ENCODE measurements around the gene OR5B12.
A peak's percentile ranks its signal among the peaks of the same experiment; 100 is the strongest.
"Not testable (repeated sequence)": the region's sequence is repeated elsewhere in the genome, so short reads cannot be mapped to it uniquely, and the experiment has no call there.

OR5B12 gene

DNA sequence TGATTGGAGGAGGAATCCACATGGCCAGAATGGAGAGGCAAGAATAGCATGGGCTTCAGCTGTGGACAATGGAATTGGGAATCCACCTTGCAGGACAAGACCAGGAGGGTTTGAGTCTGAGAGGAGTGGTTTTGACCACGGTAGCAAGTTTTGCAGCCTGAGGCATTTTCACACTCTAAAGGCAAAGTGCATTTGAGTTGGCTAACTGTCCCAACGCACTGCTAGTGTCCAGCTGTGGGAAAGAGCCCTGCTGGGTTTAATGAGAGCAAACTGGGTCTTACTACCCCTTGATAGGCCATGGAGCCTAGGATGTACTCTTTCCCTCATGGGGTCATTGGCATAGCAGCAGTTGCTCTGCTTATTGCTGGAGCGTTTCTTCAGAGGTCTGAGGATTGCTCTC lies 14.0 kb downstream of the OR5B12 start, which contains the start of gene OR5B2:
OR5B2 (minus strand) TSS at position 101 of the 400 bp plus-strand sequence. CDS start 4,860 bp downstream, outside the sequence.
- no peak within 1 kb of the TSS for H3K27ac ChIP-seq
- TF ChIP-seq, protein P1, sequence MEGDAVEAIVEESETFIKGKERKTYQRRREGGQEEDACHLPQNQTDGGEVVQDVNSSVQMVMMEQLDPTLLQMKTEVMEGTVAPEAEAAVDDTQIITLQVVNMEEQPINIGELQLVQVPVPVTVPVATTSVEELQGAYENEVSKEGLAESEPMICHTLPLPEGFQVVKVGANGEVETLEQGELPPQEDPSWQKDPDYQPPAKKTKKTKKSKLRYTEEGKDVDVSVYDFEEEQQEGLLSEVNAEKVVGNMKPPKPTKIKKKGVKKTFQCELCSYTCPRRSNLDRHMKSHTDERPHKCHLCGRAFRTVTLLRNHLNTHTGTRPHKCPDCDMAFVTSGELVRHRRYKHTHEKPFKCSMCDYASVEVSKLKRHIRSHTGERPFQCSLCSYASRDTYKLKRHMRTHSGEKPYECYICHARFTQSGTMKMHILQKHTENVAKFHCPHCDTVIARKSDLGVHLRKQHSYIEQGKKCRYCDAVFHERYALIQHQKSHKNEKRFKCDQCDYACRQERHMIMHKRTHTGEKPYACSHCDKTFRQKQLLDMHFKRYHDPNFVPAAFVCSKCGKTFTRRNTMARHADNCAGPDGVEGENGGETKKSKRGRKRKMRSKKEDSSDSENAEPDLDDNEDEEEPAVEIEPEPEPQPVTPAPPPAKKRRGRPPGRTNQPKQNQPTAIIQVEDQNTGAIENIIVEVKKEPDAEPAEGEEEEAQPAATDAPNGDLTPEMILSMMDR (conservative IDR thresholded peaks at IDR 0.05): no peak

DNA sequence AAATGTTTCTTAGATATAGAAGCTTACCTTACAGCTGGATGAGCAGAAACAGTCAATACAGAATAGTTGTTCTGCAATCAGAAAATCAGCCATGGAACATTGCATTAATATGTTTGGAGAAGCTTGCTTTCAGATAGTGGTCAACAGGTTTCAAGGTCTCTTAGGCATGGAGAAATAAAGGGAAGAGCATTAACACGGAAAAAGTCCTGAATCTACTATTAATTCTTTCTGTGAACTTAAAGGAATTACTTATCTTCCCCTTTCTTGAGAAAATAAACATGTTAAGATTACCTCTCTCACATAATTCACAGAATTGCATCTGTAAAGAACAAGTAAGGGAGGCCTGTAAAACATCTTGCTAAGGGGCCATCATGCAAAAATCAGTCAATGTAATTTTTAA lies 35.3 kb downstream of the OR5B12 start, which contains the start of gene OR5B3:
OR5B3 (minus strand) TSS at position 101 of the 400 bp plus-strand sequence. CDS start 3,465 bp downstream, outside the sequence.
- TF ChIP-seq, protein P1 (conservative IDR thresholded peaks at IDR 0.05): no peak
- no peak within 1 kb of the TSS for H3K27ac ChIP-seq

DNA sequence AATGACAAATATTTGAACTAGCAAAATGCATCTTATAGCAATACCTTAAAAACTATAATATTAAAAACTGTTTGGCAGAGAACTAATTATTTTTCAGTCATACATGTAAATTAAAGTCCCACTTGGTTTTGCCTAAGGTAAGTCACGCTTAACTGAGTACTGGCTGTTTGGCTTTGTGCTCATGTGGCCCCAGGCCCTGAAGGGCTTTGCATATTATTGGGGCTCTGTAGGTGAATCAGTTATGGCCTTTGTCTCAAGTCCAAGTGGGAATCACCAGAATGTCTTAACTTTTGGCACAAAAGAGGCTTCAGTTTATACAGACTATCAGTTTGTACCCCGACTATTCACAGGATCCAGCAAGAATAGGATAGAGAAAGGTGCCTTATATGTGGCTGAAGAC lies 42.4 kb downstream of the OR5B12 start:
- H3K27ac ChIP-seq: not testable (repeated sequence)

DNA sequence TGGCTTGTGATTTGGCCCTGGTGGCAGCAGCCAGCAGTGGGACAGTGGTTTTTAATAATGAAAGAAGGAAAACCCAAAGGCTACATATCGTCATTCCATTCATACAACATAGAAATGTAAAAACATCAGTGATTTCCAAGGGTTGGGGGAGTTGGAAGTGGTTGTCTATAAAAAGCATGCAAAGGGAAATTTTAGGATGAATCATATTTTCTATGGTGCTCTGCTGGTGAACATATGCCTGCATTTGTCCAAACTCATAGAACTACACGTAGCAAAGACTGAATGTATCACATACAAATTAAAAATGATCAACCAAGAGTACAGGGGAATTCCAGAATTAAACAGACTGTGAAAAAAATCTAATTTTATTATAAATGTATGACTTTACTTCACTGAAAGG lies 46.5 kb downstream of the OR5B12 start:
- H3K27ac ChIP-seq: no peak overlapping the region

DNA sequence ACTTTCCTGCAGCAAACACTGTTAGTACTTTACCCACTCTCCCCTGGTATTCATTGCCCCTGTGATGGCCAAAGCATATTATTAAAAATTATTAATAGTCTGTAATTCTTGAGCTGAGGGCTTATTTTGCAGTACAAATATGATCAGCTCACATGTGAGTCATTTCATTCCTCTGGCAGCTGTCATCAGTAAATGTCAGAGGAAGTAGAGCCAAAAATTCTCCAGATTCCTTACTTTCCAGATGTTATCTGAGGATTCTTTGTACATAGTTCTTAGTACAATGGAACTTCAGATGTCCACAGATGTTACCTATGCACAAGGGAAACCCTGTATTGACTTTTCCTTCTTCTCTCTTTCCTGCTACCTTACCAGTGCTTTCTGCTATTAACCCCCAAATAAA lies 47.8 kb downstream of the OR5B12 start:
- TF ChIP-seq, protein P1 (conservative IDR thresholded peaks at IDR 0.05): no peak

More for the DNA sequence above, 46.5 kb downstream of the OR5B12 start:
- TF ChIP-seq, protein P1 (conservative IDR thresholded peaks at IDR 0.05): no peak

DNA sequence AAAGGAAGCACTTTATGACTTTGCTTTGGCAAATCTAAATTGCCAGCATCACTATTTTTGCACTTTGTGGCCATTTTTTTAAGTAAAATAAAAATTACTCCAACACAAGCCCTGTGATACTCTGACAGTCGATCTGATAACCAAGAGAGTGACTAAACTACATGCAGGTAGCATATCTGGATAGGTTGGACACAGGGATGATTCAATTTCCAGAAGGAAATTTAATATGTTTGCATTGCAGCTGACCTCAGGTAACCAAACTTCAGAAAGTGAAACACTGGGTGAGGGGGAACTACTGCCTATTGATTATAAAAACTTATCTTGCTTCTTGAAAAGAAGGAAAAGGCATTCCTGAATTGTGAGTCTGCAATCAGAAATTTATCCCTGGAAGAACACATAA lies 49.3 kb downstream of the OR5B12 start:
- H3K27ac ChIP-seq: peak overlapping the region; percentile 88
- TF ChIP-seq, protein P1 (conservative IDR thresholded peaks at IDR 0.05): no peak

More for the DNA sequence above, 47.8 kb downstream of the OR5B12 start:
- peak overlapping the region; percentile 88 for H3K27ac ChIP-seq

DNA sequence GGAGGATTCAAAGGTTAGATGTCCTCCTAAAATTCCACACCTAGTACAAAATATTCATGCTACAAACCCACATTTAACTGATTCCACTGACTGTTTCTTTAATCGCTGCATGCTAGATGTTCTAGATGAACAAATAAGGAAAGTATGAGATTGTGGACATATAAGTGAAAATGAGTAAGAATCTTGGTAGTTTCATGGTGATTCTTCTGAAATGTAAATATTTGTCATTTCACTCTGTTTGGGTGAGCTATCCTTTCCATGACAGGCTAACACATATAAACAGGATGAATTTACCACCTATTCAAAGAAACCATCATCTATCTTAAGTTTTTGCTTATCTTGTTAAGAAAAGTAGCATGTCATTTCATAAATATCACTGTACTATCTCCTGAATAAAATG lies 50.2 kb downstream of the OR5B12 start:
- TF ChIP-seq, protein P1 (conservative IDR thresholded peaks at IDR 0.05): no peak
- peak overlapping the region; percentile 88 for H3K27ac ChIP-seq

DNA sequence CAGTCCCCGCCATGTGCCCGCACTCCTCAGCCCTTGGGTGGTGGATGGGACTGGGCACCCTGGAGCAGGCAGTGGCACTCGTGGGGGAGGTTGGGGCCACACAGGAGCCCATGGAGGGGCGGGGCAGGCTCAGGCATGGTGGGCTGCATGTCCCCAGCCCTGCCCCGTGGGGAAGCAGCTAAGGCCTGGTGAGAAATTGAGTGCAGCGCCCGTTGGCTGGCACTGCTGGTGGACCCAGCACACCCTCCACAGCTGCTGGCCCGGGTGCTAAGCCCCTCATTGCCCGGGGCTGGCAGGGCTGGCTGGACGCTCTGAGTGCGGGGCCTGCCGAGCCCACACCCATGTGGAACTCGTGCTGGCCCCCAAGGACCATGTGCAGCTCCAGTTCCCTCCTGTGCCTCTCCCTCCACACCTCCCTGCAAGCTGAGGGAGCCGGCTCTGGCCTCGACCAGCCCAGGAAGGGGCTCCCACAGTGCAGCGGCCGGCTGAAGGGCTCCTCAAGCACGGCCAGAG lies 51.4 kb downstream of the OR5B12 start:
- TF ChIP-seq, protein P1 (conservative IDR thresholded peaks at IDR 0.05): no peak
- H3K27ac ChIP-seq: peak overlapping the region; percentile 88

Data from VCaP (cell line).